Keratinocyte (primary cell): Measurements from ENCODE around the gene NCL. TPM values are rescaled to one million over a fixed set of nuclear protein-coding genes. Genes with fewer than 3 reads are reported as not detected.

ENCODE experiments used
- DNase-seq: peaks from one replicate; pipeline ENCODE4 v3.0.0-alpha.2; 2011; ENCODE audit warnings: low read depth, missing footprints, low spot score
- FAIRE-seq: peaks from 2 replicates; lab custom pipeline; 2011; peaks lifted over from hg19 to GRCh38; lab: Jason Lieb, UNC
- H2AFZ ChIP-seq: 2 replicates; pipeline ENCODE4 v1.6.0; 2012; ENCODE audit warnings: low read length, control low read depth, inconsistent platforms; ENCODE audit not compliant: control insufficient read depth
- H3K27ac ChIP-seq: 2 replicates; pipeline ENCODE4 v1.5.1; 2011; ENCODE audit warnings: low read length; ENCODE audit not compliant: control insufficient read depth, insufficient read depth
- H3K27me3 ChIP-seq: 3 replicates; pipeline ENCODE4 v1.6.0; 2011; ENCODE audit warnings: low read length; ENCODE audit not compliant: control insufficient read depth, insufficient read depth; ENCODE audit errors: extremely low read depth
- H3K36me3 ChIP-seq, 2 experiments: 2 replicates in 1 of 2; 3 replicates in 1 of 2; pipeline ENCODE4 v1.5.1; 2011; ENCODE audit warnings: low read length in 2 of 2, mild to moderate bottlenecking in 1 of 2; ENCODE audit not compliant: control insufficient read depth in 2 of 2, insufficient read depth in 2 of 2; ENCODE audit errors: extremely low read depth in 1 of 2
- H3K4me1 ChIP-seq: 3 replicates; pipeline ENCODE4 v1.5.1; 2011; ENCODE audit warnings: low read length; ENCODE audit not compliant: control insufficient read depth, insufficient read depth; ENCODE audit errors: extremely low read depth
- H3K4me2 ChIP-seq: 3 replicates; pipeline ENCODE4 v1.6.0; 2011; ENCODE audit warnings: low read depth, low read length; ENCODE audit not compliant: control insufficient read depth, insufficient read depth; ENCODE audit errors: extremely low read depth
- H3K4me3 ChIP-seq, 3 experiments: fragments of 200-600 bp in 1 of 3; sonication (generic) in 1 of 3; 2 replicates in 2 of 3; 3 replicates in 1 of 3; pipeline ENCODE4 v1.5.1; 2011 to 2016; ENCODE audit warnings: low read length in 3 of 3, mild to moderate bottlenecking in 3 of 3, control low read depth in 2 of 3, inconsistent platforms in 1 of 3, low read depth in 1 of 3, mixed read lengths in 1 of 3, mixed run types in 1 of 3, moderate library complexity in 1 of 3; ENCODE audit not compliant: control insufficient read depth in 2 of 3, insufficient read depth in 2 of 3; ENCODE audit errors: extremely low read depth in 1 of 3
- H3K79me2 ChIP-seq: 2 replicates; pipeline ENCODE4 v1.6.0; 2012; ENCODE audit warnings: low read length; ENCODE audit not compliant: control insufficient read depth, insufficient read depth
- H3K9ac ChIP-seq: 3 replicates; pipeline ENCODE4 v1.6.0; 2011; ENCODE audit warnings: low read length; ENCODE audit not compliant: control insufficient read depth, insufficient read depth; ENCODE audit errors: extremely low read depth
- H3K9me1 ChIP-seq: 3 replicates; pipeline ENCODE4 v1.6.0; 2011; ENCODE audit warnings: low read length; ENCODE audit not compliant: control insufficient read depth, insufficient read depth; ENCODE audit errors: extremely low read depth
- H3K9me3 ChIP-seq: 2 replicates; pipeline ENCODE4 v1.5.1; 2012; ENCODE audit warnings: low read depth, low read length; ENCODE audit not compliant: control insufficient read depth
- H4K20me1 ChIP-seq: 3 replicates; pipeline ENCODE4 v1.6.0; 2011; ENCODE audit warnings: low read length; ENCODE audit not compliant: control insufficient read depth, insufficient read depth; ENCODE audit errors: extremely low read depth
- CTCF ChIP-seq, 3 experiments: IDR thresholded peaks in 1 of 3; conservative IDR thresholded peaks in 1 of 3; optimal IDR thresholded peaks in 1 of 3; 2 replicates in 2 of 3; 3 replicates in 1 of 3; pipeline versions ENCODE3 to v1.5.1; 2011; ENCODE audit warnings: low read length in 3 of 3, mild to moderate bottlenecking in 3 of 3, moderate library complexity in 2 of 3, control low read depth in 1 of 3, inconsistent platforms in 1 of 3; ENCODE audit not compliant: insufficient read depth in 2 of 3; ENCODE audit errors: extremely low read depth in 1 of 3
- EZH2 ChIP-seq: IDR thresholded peaks from one replicate; pipeline ENCODE4 v1.6.1; 2012; ENCODE audit warnings: inconsistent platforms, mild to moderate bottlenecking, low read length, moderate library complexity
- dilution Hi-C: fragments of 300-500 bp; cut with MboI; formaldehyde crosslinking; loops from one replicate; pipeline ENCODE4 v1.7.0; 2020; ENCODE audit warnings: low sequenced_read_pairs; ENCODE audit not compliant: extremely low pct_ligation_motif_present
- polyA plus RNA-seq, 5 experiments: library from polyadenylated mRNA; depleted of rRNA in 3 of 5; stranded (reverse) in 3 of 5; stranded (forward) in 1 of 5; unstranded in 1 of 5; fragments of >200 nt; gene quantifications; 1 replicate in 1 of 5; 2 replicates in 3 of 5; 3 replicates in 1 of 5; pipeline versions ENCODE4 v1.2.1 to v1.2.3, GENCODE V29; 2011 to 2012; ENCODE audit warnings: missing spikeins in 2 of 5, low read depth in 1 of 5, low replicate concordance in 1 of 5

NCL gene
- polyA plus RNA-seq, 1 donor (not counting 4 experiments of a cell fraction or from before 2014, with no cell fraction given) = 247 TPM

- Histone ChIP-seq H2AFZ (no peak overlapping the region), H3K4me3 (no peak overlapping the region)
- FAIRE-seq = no peak
Observed at GRCh38 chr2:231436957-231437356, 27.3 kb downstream of the NCL start.

DNA sequence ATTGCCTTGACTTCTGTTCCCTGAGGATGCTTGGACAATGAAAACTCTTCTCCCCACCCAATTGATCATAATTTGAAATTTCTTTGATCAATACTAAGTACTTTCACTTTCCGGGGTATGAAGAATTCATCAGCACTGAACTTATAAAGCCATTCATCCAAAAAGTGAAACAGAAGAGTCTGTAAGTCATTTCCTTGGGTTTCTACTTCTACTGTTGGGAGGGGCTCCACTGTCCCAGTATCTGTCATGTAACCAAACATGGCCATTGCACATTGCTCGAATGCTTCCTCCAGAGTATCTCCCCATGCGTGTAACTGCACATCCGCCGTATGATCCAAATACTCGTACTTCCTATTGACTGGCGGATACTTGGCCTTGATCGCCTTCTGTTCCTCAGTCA lies 30.3 kb downstream of the NCL start:
- dilution Hi-C loops = no loop called here
- peaks cover 4% of the 10 kb centered on the region for H3K9me3 ChIP-seq
- no peak for TF ChIP-seq CTCF (optimal IDR thresholded peaks at IDR 0.05 in 1 of 3, IDR thresholded peaks at IDR 0.05 in 1 of 3, conservative IDR thresholded peaks at IDR 0.05 in 1 of 3; ENCODE audit: extremely low read depth in 1 of 3, insufficient read depth in 2 of 3, low read length in 3 of 3)
- TF ChIP-seq EZH2 = no peak
- no peaks in the 10 kb centered on the region for H3K27me3 ChIP-seq
- no peak overlapping the region for H2AFZ ChIP-seq
- H3K4me2 ChIP-seq = no peak overlapping the region
- H3K9ac ChIP-seq = no peak overlapping the region
- H3K36me3 ChIP-seq = no peaks in the 10 kb centered on the region
- H4K20me1 ChIP-seq = no peaks in the 10 kb centered on the region
- no peaks in the 10 kb centered on the region for H3K9me1 ChIP-seq
- FAIRE-seq = no peak
- DNase-seq = no peak
- no peaks in the 10 kb centered on the region for H3K79me2 ChIP-seq
- no peak overlapping the region for H3K4me3 ChIP-seq
- no peak overlapping the region for H3K27ac ChIP-seq
- no peaks in the 10 kb centered on the region for H3K4me1 ChIP-seq

More at GRCh38 chr2:231436957-231437356, 27.3 kb downstream of the NCL start:
- TF ChIP-seq CTCF (optimal IDR thresholded peaks at IDR 0.05 in 1 of 3, IDR thresholded peaks at IDR 0.05 in 1 of 3, conservative IDR thresholded peaks at IDR 0.05 in 1 of 3; ENCODE audit: extremely low read depth in 1 of 3, insufficient read depth in 2 of 3, low read length in 3 of 3) (no peak), EZH2 (no peak)
- no peaks in the 10 kb centered on the region for H3K4me1 ChIP-seq
- H3K9me3 ChIP-seq = no peaks in the 10 kb centered on the region
- H3K79me2 ChIP-seq = no peaks in the 10 kb centered on the region
- no peak for DNase-seq
- dilution Hi-C loops = no loop called here
- H3K27ac ChIP-seq = no peak overlapping the region
- H3K27me3 ChIP-seq = no peaks in the 10 kb centered on the region
- H4K20me1 ChIP-seq = no peaks in the 10 kb centered on the region
- no peak overlapping the region for H3K9ac ChIP-seq
- H3K9me1 ChIP-seq = no peaks in the 10 kb centered on the region
- no peak overlapping the region for H3K4me2 ChIP-seq
- H3K36me3 ChIP-seq = no peaks in the 10 kb centered on the region
